NB4 (cell line): ENCODE measurements around the gene SEZ6L2.

Source experiments
- CTCF ChIP-seq: IDR thresholded peaks from one replicate; pipeline ENCODE4 v1.5.1; 2012; ENCODE audit warnings: low read depth, low read length
- MYC ChIP-seq: IDR thresholded peaks from 2 replicates; pipeline ENCODE4 v1.6.1; 2011; ENCODE audit warnings: low read depth, low read length
- POLR2A ChIP-seq: IDR thresholded peaks from 2 replicates; pipeline ENCODE4 v1.6.1; 2011; ENCODE audit warnings: mild to moderate bottlenecking; ENCODE audit not compliant: insufficient read length; ENCODE audit errors: extremely low read depth

- TF ChIP-seq CTCF (peak; percentile 14), POLR2A (no peak), MYC (no peak)
These were observed 56.5 kb downstream of the SEZ6L2 start for GRCh38 chr16:29842732-29843346.
